Testis (tissue), 2 donors: ENCODE results near the gene PDZD7.

Experiments used
- POLR2A ChIP-seq: fragments of 450-650 bp; IDR thresholded peaks from one replicate; pipeline ENCODE4 v1.6.1; 2017; ENCODE audit warnings: antibody characterized with exemption, mild to moderate bottlenecking, moderate library complexity
- TF ChIP-seq, protein P1 (sequence below), 3 experiments: fragments of 450-650 bp in 2 of 3; fragments of 200-600 bp in 1 of 3; sonication (generic) in 1 of 3; IDR thresholded peaks; one replicate each; pipeline ENCODE4 v1.5.1; 2016 to 2019; ENCODE audit warnings: antibody characterized with exemption in 3 of 3, mild to moderate bottlenecking in 2 of 3, moderate library complexity in 1 of 3

DNA sequence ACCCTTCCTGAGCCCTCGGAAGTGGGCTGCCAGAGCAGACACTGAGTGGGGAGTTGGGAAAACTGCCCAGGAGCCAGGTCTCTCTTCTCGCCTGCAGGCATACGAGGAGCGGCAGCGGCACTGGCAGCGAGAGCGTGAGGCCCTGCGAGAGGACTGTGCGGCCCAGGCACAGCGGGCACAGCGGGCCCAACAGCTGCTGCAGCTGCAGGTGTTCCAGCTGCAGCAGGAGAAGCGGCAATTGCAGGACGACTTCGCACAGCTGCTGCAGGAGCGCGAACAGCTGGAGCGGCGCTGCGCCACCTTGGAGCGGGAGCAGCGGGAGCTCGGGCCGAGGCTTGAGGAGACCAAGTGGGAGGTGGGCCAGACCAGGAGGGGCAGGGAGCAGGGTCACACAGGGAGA, 25.6 kb downstream of the PDZD7 start:
- TF ChIP-seq, protein P1, sequence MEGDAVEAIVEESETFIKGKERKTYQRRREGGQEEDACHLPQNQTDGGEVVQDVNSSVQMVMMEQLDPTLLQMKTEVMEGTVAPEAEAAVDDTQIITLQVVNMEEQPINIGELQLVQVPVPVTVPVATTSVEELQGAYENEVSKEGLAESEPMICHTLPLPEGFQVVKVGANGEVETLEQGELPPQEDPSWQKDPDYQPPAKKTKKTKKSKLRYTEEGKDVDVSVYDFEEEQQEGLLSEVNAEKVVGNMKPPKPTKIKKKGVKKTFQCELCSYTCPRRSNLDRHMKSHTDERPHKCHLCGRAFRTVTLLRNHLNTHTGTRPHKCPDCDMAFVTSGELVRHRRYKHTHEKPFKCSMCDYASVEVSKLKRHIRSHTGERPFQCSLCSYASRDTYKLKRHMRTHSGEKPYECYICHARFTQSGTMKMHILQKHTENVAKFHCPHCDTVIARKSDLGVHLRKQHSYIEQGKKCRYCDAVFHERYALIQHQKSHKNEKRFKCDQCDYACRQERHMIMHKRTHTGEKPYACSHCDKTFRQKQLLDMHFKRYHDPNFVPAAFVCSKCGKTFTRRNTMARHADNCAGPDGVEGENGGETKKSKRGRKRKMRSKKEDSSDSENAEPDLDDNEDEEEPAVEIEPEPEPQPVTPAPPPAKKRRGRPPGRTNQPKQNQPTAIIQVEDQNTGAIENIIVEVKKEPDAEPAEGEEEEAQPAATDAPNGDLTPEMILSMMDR (IDR thresholded peaks at IDR 0.05) = no peak
- no peak for TF ChIP-seq POLR2A
